ENCODE measurements around the gene TESMIN. TPM values are rescaled to one million over a fixed set of nuclear protein-coding genes. Genes with fewer than 3 reads are reported as not detected.

The TESMIN gene
- total and polyA plus RNA-seq, 2 of the 4 experiments (the other 2 are of a cell fraction): 0.90 to 2.2 TPM

- no peak for TF ChIP-seq RAD21 (IDR thresholded peaks at IDR 0.05; ENCODE audit: low read length)
Measured at GRCh38 chr11:68689737-68690625, 61.3 kb downstream of the TESMIN start (continued).

- Histone ChIP-seq H3K9me1 (ENCODE audit: insufficient read depth, low read length) (no peaks in the 10 kb centered on the region), H3K27ac (ENCODE audit: insufficient read depth, low read length) (no peak overlapping the region), H2AK9ac (replicated peaks; ENCODE audit: low read depth, low read length, poor library complexity) (no peak overlapping the region), H2AK5ac (ENCODE audit: low read depth, low read length) (no peak overlapping the region), H2BK5ac (ENCODE audit: low read depth, low read length, poor library complexity, severe bottlenecking) (no peak overlapping the region), H3K36me3 (ENCODE audit: control insufficient read depth, insufficient read depth, low read length) (no peaks in the 10 kb centered on the region), H3K79me1 (ENCODE audit: low read depth in 1 of 2, low read length in 2 of 2) (no peaks in the 10 kb centered on the region), H2BK120ac (ENCODE audit: low read depth, low read length) (no peak overlapping the region), H3K56ac (ENCODE audit: extremely low read depth, insufficient read depth, low read length) (no peak overlapping the region), H3K4ac (ENCODE audit: low read depth, low read length) (no peak overlapping the region), H3K14ac (replicated peaks; ENCODE audit: low read depth, low read length) (no peak overlapping the region), H2BK20ac (ENCODE audit: low read depth, low read length) (no peak overlapping the region), H3K27me3 (ENCODE audit: control insufficient read depth, insufficient read depth, low read length) (peaks cover 54% of the 10 kb centered on the region), H4K5ac (ENCODE audit: low read depth, low read length) (no peak overlapping the region), H3K23ac (ENCODE audit: low read depth, low read length) (no peak overlapping the region), H2AFZ (replicated peaks; ENCODE audit: low read length, poor library complexity) (no peak overlapping the region), H2BK15ac (ENCODE audit: low read depth, low read length) (no peak overlapping the region), H4K8ac (ENCODE audit: low read depth in 2 of 2, low read length in 2 of 2) (no peak overlapping the region), H3K4me1 (ENCODE audit: control insufficient read depth, insufficient read depth, low read length) (no peaks in the 10 kb centered on the region), H3K4me3 (ENCODE audit: insufficient read depth, low read depth, low read length) (no peak overlapping the region), H3K18ac (ENCODE audit: low read depth, low read length) (no peak overlapping the region), H4K20me1 (ENCODE audit: insufficient read depth, low read length) (no peaks in the 10 kb centered on the region; the same call in 1 of the 2 replicates), H3K9me3 (ENCODE audit: control insufficient read depth, insufficient read depth, low read length) (no peaks in the 10 kb centered on the region), H3K9ac (ENCODE audit: low read depth, low read length) (no peak overlapping the region), H3K4me2 (ENCODE audit: low read depth, low read length) (no peak overlapping the region), H4K91ac (ENCODE audit: insufficient read depth, low read depth, low read length) (no peak overlapping the region)
- intact Hi-C loops (cut with micrococcal nuclease) (no loop called here), dilution Hi-C loops (cut with HindIII; ENCODE audit: low sequenced_read_pairs, unreplicated experiment) (no loop called here), in situ Hi-C loops (cut with MboI; ENCODE audit: low sequenced_read_pairs) (no loop called here)
- ATAC-seq (ENCODE audit: low read depth) (no peak), DNase-seq (no peak)
- ChIA-PET POLR2A (ENCODE audit: unreplicated experiment) (no interaction called here), CTCF (interaction anchor here (0.7 kb wide), 1 partner anchor 13 kb away, joined by 4 read pairs; no protein-coding TSS in a partner anchor)
- BruUV-seq (replicated peaks): no TSS peak
- no peak for TF ChIP-seq POLR2A (IDR thresholded peaks at IDR 0.05; ENCODE audit: low read depth, low read length)
- no peak for TF ChIP-seq BHLHE40 (IDR thresholded peaks at IDR 0.05; ENCODE audit: low read depth, low read length)
- TF ChIP-seq MXI1 (IDR thresholded peaks at IDR 0.05; ENCODE audit: borderline replicate concordance, low read depth, low read length): no peak
- no peak for TF ChIP-seq CTCF (conservative IDR thresholded peaks at IDR 0.05; ENCODE audit: low read depth, low read length)
- no peak for TF ChIP-seq FOS (IDR thresholded peaks at IDR 0.05; ENCODE audit: low read depth, low read length)
- TF ChIP-seq, protein P1, sequence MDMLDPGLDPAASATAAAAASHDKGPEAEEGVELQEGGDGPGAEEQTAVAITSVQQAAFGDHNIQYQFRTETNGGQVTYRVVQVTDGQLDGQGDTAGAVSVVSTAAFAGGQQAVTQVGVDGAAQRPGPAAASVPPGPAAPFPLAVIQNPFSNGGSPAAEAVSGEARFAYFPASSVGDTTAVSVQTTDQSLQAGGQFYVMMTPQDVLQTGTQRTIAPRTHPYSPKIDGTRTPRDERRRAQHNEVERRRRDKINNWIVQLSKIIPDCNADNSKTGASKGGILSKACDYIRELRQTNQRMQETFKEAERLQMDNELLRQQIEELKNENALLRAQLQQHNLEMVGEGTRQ (IDR thresholded peaks at IDR 0.05; ENCODE audit: low read depth, low read length): no peak
- TF ChIP-seq NFE2L2 (IDR thresholded peaks at IDR 0.05; ENCODE audit: low read depth, low read length): no peak
- WGBS, 2 experiments (ENCODE audit: extremely low coverage in 2 of 2, insufficient read length in 1 of 2): 85% methylated on average over 8 of the region's 12 CpGs; no CpG with 5 or more reads in 1 of the 2 experiments
Measured at GRCh38 chr11:68688881-68689280, 62.4 kb downstream of the TESMIN start.

All from IMR-90 (cell line).